EH (cell line): ENCODE results near the gene ELP5.

ENCODE experiments used
- DNase-seq: peaks from one replicate; pipeline ENCODE4 v3.0.0-alpha.2; 2015; ENCODE audit warnings: low read depth

Gene ELP5

DNA sequence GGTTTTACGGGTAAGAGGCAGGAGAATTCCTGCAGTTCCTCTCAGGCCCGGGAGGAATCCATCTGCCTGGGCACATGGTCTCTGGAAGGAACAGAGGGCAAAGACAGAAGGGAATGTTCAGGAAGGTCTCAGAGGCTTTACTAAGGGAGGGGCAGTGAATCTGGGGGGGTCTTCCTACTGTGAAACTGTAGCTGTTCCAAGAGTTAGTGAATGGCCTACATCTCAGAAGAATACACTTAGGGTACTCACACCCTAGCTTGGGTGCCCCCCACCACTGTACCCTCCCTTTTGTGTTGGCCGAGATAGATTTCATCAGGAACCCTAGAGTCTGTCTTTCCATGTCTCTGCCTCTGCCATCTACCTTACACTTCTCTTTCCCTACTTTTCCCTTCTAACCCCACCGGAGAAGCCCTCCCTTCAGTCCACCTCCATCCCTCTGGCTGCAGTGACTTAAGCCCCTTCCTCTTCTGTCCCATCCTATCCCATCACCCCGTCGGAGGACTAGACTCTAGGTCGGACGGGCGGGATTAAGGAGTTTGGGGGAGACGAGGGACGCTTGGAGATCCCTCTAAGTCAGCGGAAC, 32.7 kb upstream of the ELP5 start:
- no peak for DNase-seq

DNA sequence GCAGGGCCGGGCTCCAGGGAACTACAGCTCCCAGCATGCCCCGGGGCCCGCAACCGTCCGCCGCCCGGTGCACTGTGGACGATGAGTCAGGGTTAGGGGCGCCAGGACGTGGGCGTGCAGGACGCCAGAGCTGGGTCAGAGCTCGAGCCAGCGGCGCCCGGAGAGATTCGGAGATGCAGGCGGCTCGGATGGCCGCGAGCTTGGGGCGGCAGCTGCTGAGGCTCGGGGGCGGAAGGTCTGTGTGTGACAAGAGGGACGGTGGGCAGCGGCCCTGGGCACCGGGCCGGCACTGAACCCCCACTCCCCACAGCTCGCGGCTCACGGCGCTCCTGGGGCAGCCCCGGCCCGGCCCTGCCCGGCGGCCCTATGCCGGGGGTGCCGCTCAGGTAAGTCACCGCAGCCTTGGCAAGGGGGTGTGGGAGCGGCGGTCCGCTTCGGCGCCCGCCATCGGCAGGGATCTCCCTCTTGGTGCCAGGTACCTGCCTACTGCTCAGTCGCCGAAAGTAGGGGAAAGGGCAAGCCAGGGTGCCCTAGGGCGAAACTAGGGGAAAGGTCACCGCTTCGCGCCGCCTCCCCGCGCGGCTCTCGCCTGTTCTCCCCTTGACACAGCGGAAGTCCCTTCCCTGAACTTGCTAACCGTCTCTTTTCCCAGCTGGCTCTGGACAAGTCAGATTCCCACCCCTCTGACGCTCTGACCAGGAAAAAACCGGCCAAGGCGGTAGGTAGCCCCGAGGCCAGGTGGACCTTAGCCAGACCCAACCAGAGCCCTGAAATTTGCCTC, 32.0 kb upstream of the ELP5 start, which contains the start of the genes ACADVL and DLG4:
ACADVL (plus strand) TSS at position 127 of the 781 bp plus-strand sequence; CDS start at position 174, 47 bp downstream.
DLG4 (minus strand) TSS at position 25 of the 781 bp plus-strand sequence.
- DNase-seq, result peak; percentile 90

DNA sequence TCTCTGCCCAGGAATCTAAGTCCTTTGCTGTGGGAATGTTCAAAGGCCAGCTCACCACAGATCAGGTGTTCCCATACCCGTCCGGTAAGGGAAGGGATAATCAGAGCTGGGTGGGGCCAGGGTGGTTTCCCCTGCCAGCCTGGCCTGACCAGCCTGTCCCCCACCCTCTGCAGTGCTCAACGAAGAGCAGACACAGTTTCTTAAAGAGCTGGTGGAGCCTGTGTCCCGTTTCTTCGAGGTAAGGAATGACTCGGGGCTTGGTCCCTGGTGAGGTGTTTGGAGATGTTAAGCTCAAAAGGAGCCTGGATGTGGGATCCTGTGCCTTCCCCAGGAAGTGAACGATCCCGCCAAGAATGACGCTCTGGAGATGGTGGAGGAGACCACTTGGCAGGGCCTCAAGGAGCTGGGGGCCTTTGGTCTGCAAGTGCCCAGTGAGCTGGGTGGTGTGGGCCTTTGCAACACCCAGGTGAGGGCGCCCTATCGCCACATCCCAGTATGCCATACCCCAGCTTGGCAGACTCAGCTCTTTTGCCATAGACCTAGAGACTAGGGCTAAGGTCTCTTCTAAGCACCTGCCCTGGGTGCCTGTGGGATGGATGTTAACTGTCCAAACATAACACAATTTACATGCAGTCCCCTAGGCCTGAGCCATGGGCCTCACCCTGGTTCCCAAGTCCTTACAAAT, 31.3 kb upstream of the ELP5 start:
- DNase-seq, result peak; percentile 69

DNA sequence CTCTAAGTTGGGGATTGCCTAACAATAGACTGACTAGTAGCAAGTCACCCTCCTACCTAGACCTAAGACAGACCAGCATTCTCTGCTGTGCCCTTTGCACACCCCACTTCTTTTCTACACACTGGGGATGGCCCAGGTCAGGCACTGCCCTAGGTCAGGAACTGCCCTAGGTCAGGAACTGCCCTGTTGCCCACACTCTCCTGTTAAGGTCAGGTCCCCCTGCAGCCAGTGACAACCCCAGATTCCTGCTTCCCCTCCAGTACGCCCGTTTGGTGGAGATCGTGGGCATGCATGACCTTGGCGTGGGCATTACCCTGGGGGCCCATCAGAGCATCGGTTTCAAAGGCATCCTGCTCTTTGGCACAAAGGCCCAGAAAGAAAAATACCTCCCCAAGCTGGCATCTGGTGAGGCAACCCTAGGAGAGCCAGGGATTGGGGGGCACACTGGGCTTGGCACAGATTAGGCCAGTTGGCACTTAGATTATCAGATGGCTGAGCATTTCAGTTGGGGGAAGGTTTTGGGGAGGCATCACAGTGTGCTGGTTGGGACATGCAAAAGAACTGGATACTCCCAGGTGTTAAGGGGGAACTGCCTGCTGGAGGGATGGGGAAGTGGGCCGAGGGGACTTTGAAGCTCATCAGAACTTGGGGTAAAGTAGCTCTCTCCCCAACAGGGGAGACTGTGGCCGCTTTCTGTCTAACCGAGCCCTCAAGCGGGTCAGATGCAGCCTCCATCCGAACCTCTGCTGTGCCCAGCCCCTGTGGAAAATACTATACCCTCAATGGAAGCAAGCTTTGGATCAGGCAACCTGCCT, 30.5 kb upstream of the ELP5 start:
- DNase-seq, result no peak

DNA sequence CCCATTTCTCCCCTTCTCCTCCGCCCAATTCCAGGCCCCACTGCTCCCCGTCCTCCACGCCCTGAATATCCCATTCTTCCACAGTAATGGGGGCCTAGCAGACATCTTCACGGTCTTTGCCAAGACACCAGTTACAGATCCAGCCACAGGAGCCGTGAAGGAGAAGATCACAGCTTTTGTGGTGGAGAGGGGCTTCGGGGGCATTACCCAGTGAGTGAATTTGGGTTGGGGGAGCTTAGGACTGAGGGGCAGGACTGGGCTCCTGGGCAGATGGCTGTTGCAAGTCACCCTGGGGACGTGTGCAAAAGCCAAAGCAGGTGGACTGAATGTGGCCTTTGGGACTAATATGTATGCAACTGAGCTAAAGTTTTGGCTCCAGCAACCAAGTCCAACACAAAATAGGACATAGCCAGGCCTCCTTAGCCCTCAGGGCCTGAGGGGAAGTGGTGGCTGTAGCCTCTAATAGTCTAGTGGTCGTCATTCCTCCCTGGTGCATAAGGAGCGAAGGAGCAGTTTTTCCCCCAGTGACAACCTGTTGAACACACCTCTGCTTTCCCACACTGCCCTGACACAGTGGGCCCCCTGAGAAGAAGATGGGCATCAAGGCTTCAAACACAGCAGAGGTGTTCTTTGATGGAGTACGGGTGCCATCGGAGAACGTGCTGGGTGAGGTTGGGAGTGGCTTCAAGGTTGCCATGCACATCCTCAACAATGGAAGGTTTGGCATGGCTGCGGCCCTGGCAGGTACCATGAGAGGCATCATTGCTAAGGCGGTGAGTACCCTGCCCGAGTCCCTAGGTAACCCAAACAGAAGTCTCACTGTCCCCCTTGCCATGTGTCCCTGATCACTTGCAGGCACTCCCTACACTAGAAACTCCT, 29.7 kb upstream of the ELP5 start:
- DNase-seq, result no peak

DNA sequence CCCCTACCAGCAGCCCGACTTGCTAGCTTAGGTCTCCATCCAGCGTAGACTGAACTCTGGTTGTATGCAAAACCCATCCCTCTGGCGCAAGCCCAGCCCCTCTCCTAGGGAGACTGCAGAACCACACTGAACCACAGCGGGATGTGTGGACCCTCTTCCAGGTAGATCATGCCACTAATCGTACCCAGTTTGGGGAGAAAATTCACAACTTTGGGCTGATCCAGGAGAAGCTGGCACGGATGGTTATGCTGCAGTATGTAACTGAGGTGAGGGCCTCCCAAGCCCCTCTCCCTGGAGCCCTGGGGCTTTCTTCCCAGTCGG, 29.1 kb upstream of the ELP5 start:
- no peak for DNase-seq

DNA sequence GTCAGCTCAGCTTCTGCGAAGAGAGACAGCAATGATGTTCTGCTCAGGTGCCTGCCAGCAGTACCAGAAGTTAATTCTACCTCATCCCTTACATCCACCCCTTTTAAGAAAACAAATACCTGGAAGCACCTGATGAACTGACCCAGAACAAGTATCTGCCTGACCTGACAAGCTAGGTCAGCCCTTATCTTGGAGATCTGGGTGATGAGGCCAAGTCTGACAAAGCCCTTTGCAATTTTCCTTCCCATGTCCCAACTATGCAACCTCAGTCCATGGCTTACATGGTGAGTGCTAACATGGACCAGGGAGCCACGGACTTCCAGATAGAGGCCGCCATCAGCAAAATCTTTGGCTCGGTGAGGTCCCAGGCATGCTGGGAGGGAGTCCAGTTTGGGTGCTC, 28.6 kb upstream of the ELP5 start:
- DNase-seq, result no peak

DNA sequence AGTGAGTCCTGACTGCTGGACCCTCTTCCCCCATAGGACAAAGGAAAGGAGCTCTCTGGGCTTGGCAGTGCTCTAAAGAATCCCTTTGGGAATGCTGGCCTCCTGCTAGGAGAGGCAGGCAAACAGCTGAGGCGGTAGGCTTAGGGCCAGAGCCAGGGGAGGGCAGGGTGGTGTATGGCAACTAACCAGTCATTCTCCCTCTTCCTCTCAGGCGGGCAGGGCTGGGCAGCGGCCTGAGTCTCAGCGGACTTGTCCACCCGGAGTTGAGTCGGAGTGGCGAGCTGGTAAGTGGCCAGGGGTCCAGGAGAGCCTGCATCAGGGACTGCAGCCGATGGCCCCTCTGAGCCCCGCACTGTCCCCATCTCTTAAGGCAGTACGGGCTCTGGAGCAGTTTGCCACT, 27.9 kb upstream of the ELP5 start:
- no peak for DNase-seq

DNA sequence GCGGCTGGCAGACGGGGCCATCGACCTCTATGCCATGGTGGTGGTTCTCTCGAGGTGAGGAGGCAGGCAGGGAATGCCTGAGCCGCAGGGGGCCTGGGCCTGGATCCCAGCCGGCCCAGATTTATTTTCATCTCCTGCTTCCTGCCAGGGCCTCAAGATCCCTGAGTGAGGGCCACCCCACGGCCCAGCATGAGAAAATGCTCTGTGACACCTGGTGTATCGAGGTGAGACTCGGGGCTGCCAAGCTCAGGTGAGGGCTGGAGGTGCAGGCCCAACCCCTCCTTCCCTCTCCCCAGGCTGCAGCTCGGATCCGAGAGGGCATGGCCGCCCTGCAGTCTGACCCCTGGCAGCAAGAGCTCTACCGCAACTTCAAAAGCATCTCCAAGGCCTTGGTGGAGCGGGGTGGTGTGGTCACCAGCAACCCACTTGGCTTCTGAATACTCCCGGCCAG, 27.3 kb upstream of the ELP5 start:
- DNase-seq, result no peak

DNA sequence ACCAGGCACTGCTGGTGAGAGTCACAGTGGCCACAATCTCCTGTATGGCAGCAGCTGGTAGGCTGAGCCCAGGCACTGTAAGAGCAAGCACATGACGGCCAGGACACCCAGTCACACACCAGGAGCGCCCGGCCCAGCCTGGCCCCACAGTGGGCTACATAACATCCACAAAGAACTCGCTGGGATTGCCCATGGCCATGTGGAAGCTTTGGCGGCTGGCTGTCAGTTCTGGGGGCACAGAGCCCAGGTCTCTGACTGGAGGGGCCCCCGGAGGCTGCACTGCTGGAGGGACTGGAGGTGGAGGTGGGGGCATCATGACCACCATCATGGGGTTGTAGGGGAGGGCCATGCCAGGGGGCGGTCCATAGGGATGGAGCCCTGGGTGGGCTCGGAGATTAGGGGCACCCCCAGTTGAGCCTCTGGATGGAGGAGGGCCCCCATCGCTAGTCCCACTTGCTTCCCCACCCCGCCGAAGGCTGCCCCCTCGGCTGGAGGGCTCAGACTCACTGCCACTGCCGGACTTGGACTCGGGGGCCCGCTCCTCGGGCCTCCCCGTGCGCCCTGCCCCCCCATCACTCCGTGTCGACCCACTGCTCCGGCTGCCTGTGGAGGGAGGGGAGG, 26.2 kb upstream of the ELP5 start:
- DNase-seq, result no peak

DNA sequence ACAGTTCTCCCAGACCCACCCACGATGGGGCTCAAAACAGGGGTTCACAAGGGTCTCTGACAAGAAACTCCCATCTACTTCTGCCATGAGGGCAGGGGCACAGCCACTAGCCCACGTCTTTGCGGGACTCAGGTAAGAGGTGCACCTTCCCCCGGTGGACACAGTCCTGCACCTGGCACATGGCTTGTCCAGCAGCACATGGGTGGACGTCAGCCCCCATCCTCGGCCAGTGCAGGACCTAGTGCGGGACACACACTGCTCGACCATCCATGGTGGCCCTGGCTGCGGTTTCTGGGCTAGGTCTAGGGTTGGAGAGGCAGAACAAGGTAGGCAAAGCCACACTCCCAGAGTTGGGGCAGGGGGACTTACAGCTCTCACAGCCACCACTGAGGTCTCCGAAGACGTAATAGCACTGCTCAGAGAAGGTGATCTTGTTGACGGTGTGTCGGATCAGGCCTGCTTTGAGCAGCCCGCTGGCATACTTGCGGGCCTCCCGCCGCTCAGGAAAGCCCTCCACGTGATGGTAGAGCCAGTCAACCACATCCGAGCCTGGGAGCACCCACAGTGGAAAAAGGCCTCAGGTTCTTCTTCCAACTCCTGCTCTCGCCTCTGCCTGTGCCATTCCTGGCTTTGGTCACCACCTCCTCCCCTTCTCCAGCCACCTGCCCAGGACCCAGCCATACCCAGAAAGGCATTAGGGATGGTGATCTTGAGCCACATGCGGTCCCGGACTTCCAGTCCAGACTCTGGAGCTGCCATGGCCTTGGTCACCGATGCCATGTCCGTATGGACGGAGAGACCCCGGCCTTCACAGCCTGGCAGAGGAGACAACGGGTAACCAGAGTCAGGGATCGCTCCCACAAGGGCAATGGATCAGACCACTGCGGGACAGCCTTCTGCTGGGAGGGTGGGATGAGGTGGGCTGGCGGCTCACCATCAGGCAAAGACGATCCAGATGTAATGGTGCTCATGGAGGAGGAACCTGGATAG, 25.0 kb upstream of the ELP5 start:
- DNase-seq, result no peak

DNA sequence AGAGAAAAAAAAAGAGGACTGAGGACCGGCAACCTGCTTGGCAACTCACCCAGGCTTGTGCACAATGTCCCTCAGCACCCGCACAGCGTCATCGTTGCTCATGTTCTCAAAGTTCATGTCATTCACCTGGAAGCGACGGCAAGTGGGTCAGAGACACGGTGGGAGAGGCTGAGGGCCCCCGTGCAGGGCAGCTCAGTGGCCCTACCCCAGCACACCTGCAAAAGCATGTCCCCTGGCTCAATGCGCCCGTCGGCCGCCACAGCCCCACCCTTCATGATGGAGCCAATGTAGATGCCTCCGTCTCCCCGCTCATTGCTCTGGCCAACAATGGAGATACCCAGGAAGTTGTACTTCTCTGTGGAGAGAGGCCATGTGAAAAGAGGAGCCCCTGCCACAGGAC, 23.1 kb upstream of the ELP5 start:
- no peak for DNase-seq

DNA sequence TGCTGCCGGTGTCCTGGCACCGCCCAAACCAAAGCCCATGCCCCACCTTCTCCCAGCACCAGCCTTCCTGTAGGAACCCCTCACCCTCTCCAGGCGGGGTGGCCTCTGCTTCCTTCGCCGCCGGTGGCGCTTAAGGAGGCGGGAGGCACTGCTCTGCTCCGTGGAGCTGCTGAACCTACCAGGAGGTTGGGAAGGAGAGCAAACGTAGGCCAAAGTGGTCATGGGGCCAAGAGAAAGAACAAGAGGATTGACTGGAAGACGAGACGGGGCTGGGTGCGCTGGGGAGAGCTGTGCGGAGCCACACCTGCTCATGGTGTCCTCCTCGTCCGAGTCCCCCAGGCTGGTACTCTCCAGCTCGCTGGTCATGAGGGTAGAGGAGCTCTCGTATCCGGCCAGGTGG, 22.5 kb upstream of the ELP5 start:
- DNase-seq, result no peak

DNA sequence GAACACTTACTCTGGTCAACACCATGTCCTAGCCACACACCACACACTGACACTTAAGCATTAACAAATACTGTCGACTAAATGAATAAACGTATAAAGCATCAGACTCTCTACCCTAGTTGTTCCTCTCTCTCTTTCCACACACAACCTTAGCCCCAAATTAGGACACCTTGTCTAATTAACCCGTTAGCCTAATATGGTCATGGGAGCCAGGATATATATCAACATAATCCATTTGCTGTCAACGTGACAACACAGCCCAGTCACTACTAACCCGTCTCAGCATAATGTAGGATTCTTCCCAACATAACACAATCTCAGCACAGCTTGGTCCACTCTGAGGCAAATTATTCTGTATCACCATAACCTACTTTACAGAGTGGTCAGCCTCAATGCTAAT, 19.9 kb upstream of the ELP5 start:
- no peak for DNase-seq

DNA sequence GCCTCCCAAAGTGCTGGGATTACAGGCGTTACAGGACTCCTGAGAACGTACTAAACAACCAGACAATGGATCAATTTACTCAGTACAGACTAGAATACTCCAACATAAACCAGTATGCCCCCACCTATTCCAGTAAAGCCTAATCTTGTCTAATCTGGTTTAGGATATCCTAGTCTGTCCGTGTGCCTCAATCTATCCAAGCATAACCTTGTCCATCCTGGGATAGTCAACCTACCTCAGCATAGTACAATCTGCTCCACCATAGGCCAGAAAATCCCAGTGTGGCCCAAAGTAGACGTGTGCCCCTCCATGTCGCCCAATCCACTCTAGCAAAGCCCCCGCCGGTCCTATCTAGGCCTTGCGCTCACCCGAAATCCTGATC, 18.3 kb upstream of the ELP5 start:
- no peak for DNase-seq

DNA sequence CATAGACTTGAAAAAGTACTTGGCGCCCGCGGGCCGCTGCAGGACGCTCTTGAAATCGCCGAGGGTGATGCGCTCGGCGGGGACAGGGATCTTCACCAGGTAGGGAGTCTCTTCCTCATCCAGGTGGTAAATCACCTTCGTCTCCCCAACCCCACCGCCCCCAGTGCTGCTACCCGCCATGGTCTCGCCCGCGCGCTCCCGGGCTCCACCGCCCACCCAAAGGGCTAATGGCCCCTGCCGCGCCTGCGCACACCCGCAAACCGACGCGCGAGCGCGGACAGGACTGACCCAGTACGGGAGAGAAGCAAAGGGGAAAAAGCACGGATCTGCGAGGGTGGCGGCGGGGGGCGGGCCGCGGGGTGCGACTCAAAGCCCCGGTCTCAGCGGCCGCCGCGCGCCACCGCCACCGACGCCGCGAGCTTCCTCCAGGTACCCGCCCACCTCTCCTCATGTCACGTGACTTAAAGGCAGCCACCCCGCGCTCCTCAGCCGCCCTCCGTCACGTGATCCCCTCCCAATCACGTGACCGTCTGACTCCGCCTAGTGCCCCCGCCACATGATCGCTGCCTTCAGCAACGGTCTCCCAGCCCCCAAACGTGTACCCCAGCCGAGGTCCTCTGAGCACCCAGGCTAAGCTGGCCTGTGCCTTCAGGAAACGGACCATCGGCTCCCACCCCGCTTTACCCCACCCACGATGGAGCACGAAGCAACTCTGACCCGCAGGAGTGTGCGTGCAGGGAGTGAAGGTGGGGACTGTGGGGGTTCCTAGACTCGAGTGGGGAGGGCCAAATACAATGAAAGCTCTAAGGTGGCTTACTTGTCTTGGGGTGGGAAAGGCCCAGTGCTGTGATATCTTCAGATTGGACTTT, 17.7 kb upstream of the ELP5 start, which contains the start of gene DVL2:
DVL2 (minus strand) TSS at position 435 of the 869 bp plus-strand sequence; CDS start at position 180, 255 bp downstream.
- DNase-seq, result peak; percentile 95

DNA sequence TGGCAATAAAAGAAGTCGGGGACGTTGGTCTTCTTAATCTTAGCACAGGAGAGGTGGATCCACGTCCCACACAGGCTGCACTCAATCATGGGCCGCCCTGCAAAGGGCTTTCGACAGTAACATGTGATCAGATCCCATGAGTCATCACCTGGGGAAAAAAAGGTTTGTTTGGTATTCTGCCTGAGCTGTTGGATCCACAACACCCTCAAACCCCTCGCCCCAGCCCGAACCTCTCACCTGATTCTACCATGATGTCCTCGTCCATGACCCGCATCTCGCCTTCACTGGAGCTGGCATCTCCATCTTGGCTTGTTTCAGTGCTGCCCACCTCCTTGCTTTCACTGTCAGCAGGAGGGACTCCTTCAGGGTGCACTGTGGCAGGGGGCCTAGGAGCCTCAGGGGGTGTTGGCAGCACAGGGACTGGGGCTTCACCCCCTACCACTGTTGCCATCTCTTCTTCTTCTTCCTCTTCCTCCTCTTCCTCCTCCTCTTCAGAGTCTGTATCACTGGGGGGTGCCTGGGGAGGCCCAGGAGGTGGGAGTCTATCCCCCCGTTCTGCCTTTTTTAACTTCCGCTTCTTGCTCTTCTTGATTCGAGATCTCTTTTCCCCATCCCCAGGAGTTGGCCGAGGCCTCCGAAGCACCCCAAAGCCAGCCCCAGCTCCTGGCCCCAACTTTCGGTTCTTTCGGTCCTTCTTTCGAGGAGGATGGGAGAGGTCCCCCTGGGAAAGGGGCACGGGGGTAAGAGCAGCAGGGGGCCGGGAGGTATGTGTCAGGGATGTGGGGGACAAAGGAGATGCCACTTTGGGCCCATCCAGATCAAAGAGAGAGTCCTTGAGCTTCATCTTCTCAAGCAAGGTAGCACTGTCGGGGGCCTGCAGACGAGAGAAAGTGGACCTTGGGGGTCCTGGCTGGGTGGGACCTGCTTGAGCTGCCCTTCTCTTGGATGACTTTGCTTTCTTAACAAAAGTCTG, 16.0 kb upstream of the ELP5 start:
- DNase-seq, result no peak
